ENCODE measurements around the gene OPHN1. TPM values are rescaled to one million over a fixed set of nuclear protein-coding genes. Genes with fewer than 3 reads are reported as not detected.
A peak's percentile ranks its signal among the peaks of the same experiment; 100 is the strongest.
"Not testable (repeated sequence)": the region's sequence is repeated elsewhere in the genome, so short reads cannot be mapped to it uniquely, and the experiment has no call there.

Gene OPHN1
- total RNA-seq, 1 experiment from 2014 or later, result 4.6 TPM

GRCh38 chrX:68396953-68397352 lies 36.3 kb downstream of the OPHN1 start:
- TF ChIP-seq CTCF (IDR thresholded peaks at IDR 0.05; ENCODE audit: insufficient read depth in 1 of 2, low read depth in 1 of 2, low read length in 1 of 2, severe bottlenecking in 1 of 2, unreplicated experiment in 1 of 2), result no peak
- H3K27me3 Mint-ChIP-seq (ENCODE audit: insufficient read depth, unreplicated experiment), result no peaks in the 10 kb centered on the region
- no peak overlapping the region for H3K27ac Mint-ChIP-seq (ENCODE audit: unreplicated experiment)
- no peaks in the 10 kb centered on the region for H3K27me3 ChIP-seq (replicated peaks; ENCODE audit: control insufficient read depth, insufficient read depth, low read length)
- H3K9me3 Mint-ChIP-seq (ENCODE audit: unreplicated experiment), result no peaks in the 10 kb centered on the region
- CTCF ChIA-PET, result interaction anchor here (0.5 to 0.6 kb wide), 2 partner anchors 43 to 85 kb away, joined by 3 to 4 read pairs; no protein-coding TSS in a partner anchor
- H3K36me3 ChIP-seq (ENCODE audit: control insufficient read depth, insufficient read depth, low read length), result no peaks in the 10 kb centered on the region
- no peaks in the 10 kb centered on the region for H3K9me3 ChIP-seq
- no TSS peak for BruUV-seq (replicated peaks)
- POLR2A ChIA-PET, result interaction anchor here (0.7 kb wide), 1 partner anchor 93 kb away, joined by 8 read pairs; no protein-coding TSS in a partner anchor
- peaks cover 5% of the 10 kb centered on the region for H3K36me3 Mint-ChIP-seq (ENCODE audit: insufficient read depth, unreplicated experiment)
- intact Hi-C loops (cut with micrococcal nuclease; ENCODE audit: unreplicated experiment), result no loop called here
- no peak for DNase-seq
- 0 out of 2 replicates have a peak, but pooled peaks cover under 1% of the 10 kb centered on the region for H3K4me1 ChIP-seq
- H3K4me3 ChIP-seq (ENCODE audit: low read depth, low read length), result no peak overlapping the region
- no peak overlapping the region for H3K4me3 Mint-ChIP-seq (ENCODE audit: unreplicated experiment)
- peaks cover 8% of the 10 kb centered on the region for H3K4me1 Mint-ChIP-seq (ENCODE audit: low read depth, unreplicated experiment)

GRCh38 chrX:68389419-68389960 lies 43.8 kb downstream of the OPHN1 start:
- CTCF ChIA-PET; H3K36me3 Mint-ChIP-seq (ENCODE audit: insufficient read depth, unreplicated experiment); H3K4me1 Mint-ChIP-seq (ENCODE audit: low read depth, unreplicated experiment); H3K4me1 ChIP-seq; intact Hi-C loops (cut with micrococcal nuclease; ENCODE audit: unreplicated experiment); H3K9me3 ChIP-seq; DNase-seq; H3K4me3 ChIP-seq (ENCODE audit: low read depth, low read length); H3K27me3 Mint-ChIP-seq (ENCODE audit: insufficient read depth, unreplicated experiment); H3K27ac Mint-ChIP-seq (ENCODE audit: unreplicated experiment); H3K9me3 Mint-ChIP-seq (ENCODE audit: unreplicated experiment); H3K27me3 ChIP-seq (replicated peaks; ENCODE audit: control insufficient read depth, insufficient read depth, low read length); H3K36me3 ChIP-seq (ENCODE audit: control insufficient read depth, insufficient read depth, low read length); H3K4me3 Mint-ChIP-seq (ENCODE audit: unreplicated experiment); BruUV-seq (replicated peaks); POLR2A ChIA-PET: not testable (repeated sequence)

- no peaks in the 10 kb centered on the region for H3K27me3 Mint-ChIP-seq (ENCODE audit: insufficient read depth, unreplicated experiment)
- Histone ChIP-seq H3K4me1 (no peaks in the 10 kb centered on the region), H3K9me3 (no peaks in the 10 kb centered on the region), H3K27me3 (replicated peaks; ENCODE audit: control insufficient read depth, insufficient read depth, low read length) (no peaks in the 10 kb centered on the region), H3K4me3 (ENCODE audit: low read depth, low read length) (no peak overlapping the region), H3K36me3 (ENCODE audit: control insufficient read depth, insufficient read depth, low read length) (no peaks in the 10 kb centered on the region)
- no peaks in the 10 kb centered on the region for H3K36me3 Mint-ChIP-seq (ENCODE audit: insufficient read depth, unreplicated experiment)
- peak in 1 of 2 experiments; percentile 12 for DNase-seq
- H3K4me1 Mint-ChIP-seq (ENCODE audit: low read depth, unreplicated experiment), result peaks cover 7% of the 10 kb centered on the region
- H3K27ac Mint-ChIP-seq (ENCODE audit: unreplicated experiment), result no peak overlapping the region
- ChIA-PET POLR2A (no interaction called here), CTCF (no interaction called here)
- intact Hi-C loops (cut with micrococcal nuclease; ENCODE audit: unreplicated experiment), result no loop called here
- BruUV-seq (replicated peaks), result no TSS peak
- no peak overlapping the region for H3K4me3 Mint-ChIP-seq (ENCODE audit: unreplicated experiment)
- no peaks in the 10 kb centered on the region for H3K9me3 Mint-ChIP-seq (ENCODE audit: unreplicated experiment)
- no peak for TF ChIP-seq CTCF (IDR thresholded peaks at IDR 0.05; ENCODE audit: insufficient read depth in 1 of 2, low read depth in 1 of 2, low read length in 1 of 2, severe bottlenecking in 1 of 2, unreplicated experiment in 1 of 2)
These were observed 45.5 kb downstream of the OPHN1 start for GRCh38 chrX:68387776-68388175.

GRCh38 chrX:68383540-68383939 lies 49.8 kb downstream of the OPHN1 start:
- H3K4me1 ChIP-seq, result no peaks in the 10 kb centered on the region
- CTCF ChIA-PET, result no interaction called here
- Mint-ChIP-seq H3K4me1 (ENCODE audit: low read depth, unreplicated experiment) (peaks cover 7% of the 10 kb centered on the region), H3K27me3 (ENCODE audit: insufficient read depth, unreplicated experiment) (no peaks in the 10 kb centered on the region), H3K27ac (ENCODE audit: unreplicated experiment) (no peak overlapping the region), H3K9me3 (ENCODE audit: unreplicated experiment) (peaks cover 15% of the 10 kb centered on the region), H3K4me3 (ENCODE audit: unreplicated experiment) (no peak overlapping the region), H3K36me3 (ENCODE audit: insufficient read depth, unreplicated experiment) (no peaks in the 10 kb centered on the region)
- no peaks in the 10 kb centered on the region for H3K9me3 ChIP-seq
- no peaks in the 10 kb centered on the region for H3K27me3 ChIP-seq (replicated peaks; ENCODE audit: control insufficient read depth, insufficient read depth, low read length)
- no TSS peak for BruUV-seq (replicated peaks)
- no peak for TF ChIP-seq CTCF (IDR thresholded peaks at IDR 0.05; ENCODE audit: insufficient read depth in 1 of 2, low read depth in 1 of 2, low read length in 1 of 2, severe bottlenecking in 1 of 2, unreplicated experiment in 1 of 2)
- no peak overlapping the region for H3K4me3 ChIP-seq (ENCODE audit: low read depth, low read length)
- POLR2A ChIA-PET, result no interaction called here
- intact Hi-C loops (cut with micrococcal nuclease; ENCODE audit: unreplicated experiment), result no loop called here
- no peak for DNase-seq
- no peaks in the 10 kb centered on the region for H3K36me3 ChIP-seq (ENCODE audit: control insufficient read depth, insufficient read depth, low read length)

GRCh38 chrX:68377579-68377978 lies 55.7 kb downstream of the OPHN1 start:
- BruUV-seq (replicated peaks); H3K9me3 ChIP-seq; H3K27ac Mint-ChIP-seq (ENCODE audit: unreplicated experiment); H3K4me3 Mint-ChIP-seq (ENCODE audit: unreplicated experiment); H3K4me1 ChIP-seq; H3K27me3 ChIP-seq (replicated peaks; ENCODE audit: control insufficient read depth, insufficient read depth, low read length); POLR2A ChIA-PET; H3K36me3 Mint-ChIP-seq (ENCODE audit: insufficient read depth, unreplicated experiment); intact Hi-C loops (cut with micrococcal nuclease; ENCODE audit: unreplicated experiment); H3K27me3 Mint-ChIP-seq (ENCODE audit: insufficient read depth, unreplicated experiment); DNase-seq; CTCF ChIA-PET; H3K36me3 ChIP-seq (ENCODE audit: control insufficient read depth, insufficient read depth, low read length); H3K4me1 Mint-ChIP-seq (ENCODE audit: low read depth, unreplicated experiment); H3K4me3 ChIP-seq (ENCODE audit: low read depth, low read length): not testable (repeated sequence)
- H3K9me3 Mint-ChIP-seq (ENCODE audit: unreplicated experiment), result peaks cover 15% of the 10 kb centered on the region
